ENCODE measurements around the gene PRDX6.
"Not testable (repeated sequence)": the region's sequence is repeated elsewhere in the genome, so short reads cannot be mapped to it uniquely, and the experiment has no call there.

The PRDX6 gene

GRCh38 chr1:173491508-173491907 is 14.4 kb downstream of the PRDX6 start:
- no peak overlapping the region for H3K27ac ChIP-seq
- no peak for DNase-seq (ENCODE audit: low read depth, low spot score)

- not testable (repeated sequence) for H3K27ac ChIP-seq; DNase-seq (ENCODE audit: low read depth, low spot score)
Measured at GRCh38 chr1:173493125-173493524, 16.0 kb downstream of the PRDX6 start.

GRCh38 chr1:173495609-173496267 is 18.6 kb downstream of the PRDX6 start:
- no peak overlapping the region for H3K27ac ChIP-seq
- DNase-seq (ENCODE audit: low read depth, low spot score): no peak

GRCh38 chr1:173496757-173497320 is 19.7 kb downstream of the PRDX6 start:
- no peak for DNase-seq (ENCODE audit: low read depth, low spot score)
- no peak overlapping the region for H3K27ac ChIP-seq

- DNase-seq (ENCODE audit: low read depth, low spot score): no peak
- H3K27ac ChIP-seq: no peak overlapping the region
Measured at GRCh38 chr1:173499729-173500128, 22.6 kb downstream of the PRDX6 start.

- no peak overlapping the region for H3K27ac ChIP-seq
- no peak for DNase-seq (ENCODE audit: low read depth, low spot score)
Measured at GRCh38 chr1:173502104-173502503, 25.0 kb downstream of the PRDX6 start.

GRCh38 chr1:173503391-173503790 is 26.3 kb downstream of the PRDX6 start:
- H3K27ac ChIP-seq: no peak overlapping the region
- no peak for DNase-seq (ENCODE audit: low read depth, low spot score)

- no peak for DNase-seq (ENCODE audit: low read depth, low spot score)
- no peak overlapping the region for H3K27ac ChIP-seq
Measured at GRCh38 chr1:173504268-173504667, 27.1 kb downstream of the PRDX6 start.

- DNase-seq (ENCODE audit: low read depth, low spot score): no peak
- H3K27ac ChIP-seq: no peak overlapping the region
Measured at GRCh38 chr1:173505391-173505790, 28.3 kb downstream of the PRDX6 start.

- peak overlapping the region; percentile 65 for H3K27ac ChIP-seq
- DNase-seq (ENCODE audit: low read depth, low spot score): no peak
Measured at GRCh38 chr1:173506437-173506836, 29.3 kb downstream of the PRDX6 start.

- peak overlapping the region; percentile 65 for H3K27ac ChIP-seq
- peak; percentile 85 for DNase-seq (ENCODE audit: low read depth, low spot score)
Measured at GRCh38 chr1:173507205-173507846, 30.2 kb downstream of the PRDX6 start.

- H3K27ac ChIP-seq: peak overlapping the region; percentile 65
- DNase-seq (ENCODE audit: low read depth, low spot score): peak; percentile 63
Measured at GRCh38 chr1:173507847-173508209, 30.7 kb downstream of the PRDX6 start.

GRCh38 chr1:173508541-173508940 is 31.4 kb downstream of the PRDX6 start:
- no peak for DNase-seq (ENCODE audit: low read depth, low spot score)
- peak overlapping the region; percentile 65 for H3K27ac ChIP-seq

- no peak overlapping the region for H3K27ac ChIP-seq
Measured at GRCh38 chr1:173509797-173510196, 32.7 kb downstream of the PRDX6 start.

GRCh38 chr1:173514503-173514902 is 37.4 kb downstream of the PRDX6 start:
- not testable (repeated sequence) for DNase-seq (ENCODE audit: low read depth, low spot score); H3K27ac ChIP-seq

More at GRCh38 chr1:173509797-173510196, 32.7 kb downstream of the PRDX6 start:
- no peak for DNase-seq (ENCODE audit: low read depth, low spot score)

- no peak overlapping the region for H3K27ac ChIP-seq
- no peak for DNase-seq (ENCODE audit: low read depth, low spot score)
Measured at GRCh38 chr1:173520799-173521198, 43.7 kb downstream of the PRDX6 start.

GRCh38 chr1:173523329-173523728 is 46.2 kb downstream of the PRDX6 start:
- DNase-seq (ENCODE audit: low read depth, low spot score): no peak
- H3K27ac ChIP-seq: no peak overlapping the region

- H3K27ac ChIP-seq: no peak overlapping the region
- no peak for DNase-seq (ENCODE audit: low read depth, low spot score)
Measured at GRCh38 chr1:173525926-173526325, 48.8 kb downstream of the PRDX6 start.

GRCh38 chr1:173527151-173527826 is 50.2 kb downstream of the PRDX6 start:
- H3K27ac ChIP-seq: no peak overlapping the region
- peak; percentile 43 for DNase-seq (ENCODE audit: low read depth, low spot score)

- no peak overlapping the region for H3K27ac ChIP-seq
- DNase-seq (ENCODE audit: low read depth, low spot score): no peak
Measured at GRCh38 chr1:173529106-173529505, 52.0 kb downstream of the PRDX6 start.

Measured in epithelial cell of prostate (primary cell).